GM12801 (cell line): ENCODE measurements around the gene POLN.

Experiments used
- TF ChIP-seq, protein P1 (sequence below): IDR thresholded peaks from one replicate; pipeline ENCODE4 v1.5.1; 2011; ENCODE audit warnings: control low read depth; ENCODE audit not compliant: insufficient read length; ENCODE audit errors: extremely low read depth

POLN gene

DNA sequence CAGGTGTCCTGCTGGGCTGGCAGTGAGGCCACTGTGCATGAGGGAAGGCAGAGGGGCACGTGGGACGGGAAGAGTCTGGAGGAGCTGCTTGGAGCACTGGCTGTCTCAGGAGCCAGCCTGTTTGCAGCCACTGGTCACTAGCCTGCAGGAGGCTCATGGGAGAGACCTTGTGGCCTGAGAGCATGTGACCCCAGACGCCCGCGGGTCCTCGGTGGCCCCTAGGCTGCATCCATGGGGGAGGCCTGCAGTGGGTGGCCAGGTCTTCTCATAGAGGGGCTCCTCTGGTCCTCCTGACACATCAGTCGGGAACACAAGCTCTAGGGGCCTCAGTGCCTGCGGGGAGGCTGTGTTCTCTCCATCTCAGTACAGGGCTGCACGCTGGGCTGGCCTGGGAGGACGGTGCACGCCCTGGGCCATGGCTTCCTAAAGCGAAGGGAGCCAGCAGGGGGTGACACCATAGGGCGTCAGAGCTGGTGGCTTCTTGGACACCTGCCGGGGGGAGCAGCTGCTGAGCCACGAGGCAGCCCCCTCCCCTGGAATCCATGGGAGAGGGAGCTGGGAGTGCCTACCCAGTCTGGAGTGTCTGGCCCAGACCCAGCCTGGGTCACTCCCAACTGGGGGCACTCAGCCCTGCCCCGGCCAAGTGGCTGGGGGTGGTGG, 170.5 kb downstream of the POLN start:
- TF ChIP-seq, protein P1, sequence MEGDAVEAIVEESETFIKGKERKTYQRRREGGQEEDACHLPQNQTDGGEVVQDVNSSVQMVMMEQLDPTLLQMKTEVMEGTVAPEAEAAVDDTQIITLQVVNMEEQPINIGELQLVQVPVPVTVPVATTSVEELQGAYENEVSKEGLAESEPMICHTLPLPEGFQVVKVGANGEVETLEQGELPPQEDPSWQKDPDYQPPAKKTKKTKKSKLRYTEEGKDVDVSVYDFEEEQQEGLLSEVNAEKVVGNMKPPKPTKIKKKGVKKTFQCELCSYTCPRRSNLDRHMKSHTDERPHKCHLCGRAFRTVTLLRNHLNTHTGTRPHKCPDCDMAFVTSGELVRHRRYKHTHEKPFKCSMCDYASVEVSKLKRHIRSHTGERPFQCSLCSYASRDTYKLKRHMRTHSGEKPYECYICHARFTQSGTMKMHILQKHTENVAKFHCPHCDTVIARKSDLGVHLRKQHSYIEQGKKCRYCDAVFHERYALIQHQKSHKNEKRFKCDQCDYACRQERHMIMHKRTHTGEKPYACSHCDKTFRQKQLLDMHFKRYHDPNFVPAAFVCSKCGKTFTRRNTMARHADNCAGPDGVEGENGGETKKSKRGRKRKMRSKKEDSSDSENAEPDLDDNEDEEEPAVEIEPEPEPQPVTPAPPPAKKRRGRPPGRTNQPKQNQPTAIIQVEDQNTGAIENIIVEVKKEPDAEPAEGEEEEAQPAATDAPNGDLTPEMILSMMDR: no peak

DNA sequence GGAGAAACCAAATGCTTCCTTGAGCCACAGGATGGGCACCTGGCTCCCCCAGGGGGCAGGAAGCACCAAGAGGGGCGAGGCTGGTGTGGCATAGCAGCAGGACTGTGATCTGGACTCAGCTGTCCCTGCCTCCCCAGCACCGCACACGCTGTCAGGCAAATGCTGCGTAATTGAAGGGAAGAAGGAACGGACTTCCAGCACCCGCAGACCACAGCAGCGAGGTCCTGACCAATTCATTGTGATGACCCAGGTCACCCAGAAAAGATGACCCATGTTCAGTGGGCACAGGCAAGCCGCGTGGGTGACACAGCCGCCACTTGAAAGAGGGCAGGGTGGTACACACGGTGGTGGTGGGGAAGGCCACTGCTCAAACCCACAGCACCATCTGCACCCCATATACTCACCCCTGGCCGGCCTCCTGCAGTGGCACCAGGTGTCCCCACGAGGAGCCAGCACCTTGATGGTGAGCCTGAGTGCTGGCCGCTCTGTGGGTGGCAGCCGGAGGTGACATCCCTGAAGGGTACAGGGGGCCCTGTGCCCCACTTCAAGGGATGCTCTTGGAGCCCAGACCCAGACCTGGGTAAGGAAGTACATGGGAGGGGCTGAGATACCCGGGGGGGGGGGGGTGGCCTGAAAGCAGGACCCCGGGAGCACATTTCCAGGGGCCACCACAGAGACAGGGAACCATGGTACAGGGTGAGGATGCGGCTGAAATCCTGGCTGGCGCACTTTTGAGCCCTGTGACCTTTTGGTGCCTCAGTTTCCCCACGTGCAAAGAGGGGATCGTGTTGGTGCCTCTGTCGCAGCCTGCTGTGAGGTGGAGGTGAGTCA, 171.3 kb downstream of the POLN start:
- TF ChIP-seq, protein P1: no peak

DNA sequence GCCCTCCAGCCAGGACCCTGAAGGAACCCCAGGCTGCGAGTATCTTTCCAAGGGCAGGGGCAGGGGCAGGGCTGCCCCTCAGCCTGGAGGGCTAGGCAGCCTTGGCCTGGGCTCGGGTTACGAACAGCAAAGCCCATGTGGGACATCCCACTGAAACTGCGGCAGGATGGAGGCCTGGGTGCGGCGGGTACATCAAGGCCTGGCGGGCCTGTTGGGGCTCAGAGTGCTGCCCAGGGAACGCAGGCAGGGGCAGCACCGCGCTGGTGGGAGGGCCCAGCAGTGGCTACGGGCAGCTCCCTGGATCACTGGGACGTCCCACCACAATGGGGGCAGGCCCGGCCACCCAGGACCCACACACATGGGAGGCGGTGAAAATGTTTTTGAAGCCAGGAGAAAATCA, 171.9 kb downstream of the POLN start:
- TF ChIP-seq, protein P1: no peak

DNA sequence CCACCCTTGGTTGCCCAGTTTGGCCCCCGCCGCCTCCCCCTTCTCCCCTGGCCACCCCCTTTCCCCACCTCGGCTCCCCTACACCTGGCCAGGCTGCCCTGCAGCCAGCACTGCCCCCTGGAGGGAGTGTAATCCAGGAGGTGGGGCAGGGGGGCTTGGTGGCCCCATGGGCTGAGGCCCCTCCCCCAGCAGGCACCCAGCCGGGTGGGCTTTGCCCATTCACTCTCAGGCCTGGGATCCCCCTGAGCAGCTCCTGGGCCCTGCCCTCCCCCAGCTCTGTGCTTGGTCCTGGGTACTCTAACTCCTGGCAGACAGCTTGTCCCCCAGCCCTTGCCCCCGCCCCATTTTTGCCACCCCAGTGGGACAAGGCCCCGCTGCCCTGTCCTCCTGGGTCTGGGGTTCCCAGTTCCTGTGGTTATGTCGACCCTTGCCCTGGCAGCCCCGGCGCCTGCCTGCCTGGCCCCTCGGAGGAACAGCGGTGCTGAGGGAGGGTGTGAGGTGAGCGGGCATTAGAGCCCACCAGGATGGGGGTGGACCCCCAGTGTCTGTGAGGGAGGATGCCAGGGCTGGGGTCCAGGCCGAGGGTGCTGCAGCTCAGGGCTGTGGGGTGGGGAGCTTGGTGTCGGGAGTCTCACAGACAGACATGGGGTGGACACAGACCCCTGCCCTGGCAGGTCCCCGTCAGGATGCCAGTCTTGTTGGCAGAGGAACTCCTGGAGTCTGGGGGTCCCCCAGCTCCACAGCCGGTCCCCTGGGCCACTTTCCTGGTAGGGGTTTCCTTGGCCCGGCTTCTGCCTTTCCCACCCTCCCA, 172.6 kb downstream of the POLN start:
- TF ChIP-seq, protein P1: no peak

DNA sequence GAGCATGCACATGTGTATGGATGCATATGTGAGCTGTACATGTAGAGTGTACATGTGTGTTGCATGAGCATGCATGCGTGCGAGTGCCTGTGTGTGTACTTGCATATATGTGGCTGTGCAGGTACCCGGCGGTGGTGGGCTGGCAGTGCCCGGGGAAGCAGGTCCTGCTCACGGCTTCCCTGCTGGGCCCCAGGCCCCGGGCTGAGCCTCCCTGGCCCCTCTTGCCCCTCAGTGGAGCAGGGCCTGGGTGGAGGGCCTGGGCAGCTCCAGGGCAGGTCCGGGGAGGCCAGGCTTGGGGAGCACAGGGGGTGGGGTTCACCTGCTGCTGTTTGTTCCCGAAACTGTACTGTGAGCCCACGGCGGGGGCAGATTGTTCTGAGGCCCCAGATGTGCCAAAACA, 173.4 kb downstream of the POLN start:
- TF ChIP-seq, protein P1: no peak

DNA sequence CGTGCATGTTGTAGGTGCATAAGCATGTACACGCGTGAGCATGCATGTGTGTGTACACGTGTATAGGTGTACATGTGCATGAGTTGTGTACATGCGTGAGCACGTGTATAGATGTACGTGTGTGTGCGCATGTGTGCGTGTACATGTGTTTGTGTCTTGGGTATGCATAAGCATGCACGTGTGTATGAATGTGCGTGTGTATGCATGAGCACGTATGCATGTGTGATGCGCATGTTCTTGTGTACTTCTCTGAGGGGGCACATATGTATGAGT, 173.8 kb downstream of the POLN start:
- TF ChIP-seq, protein P1: no peak

DNA sequence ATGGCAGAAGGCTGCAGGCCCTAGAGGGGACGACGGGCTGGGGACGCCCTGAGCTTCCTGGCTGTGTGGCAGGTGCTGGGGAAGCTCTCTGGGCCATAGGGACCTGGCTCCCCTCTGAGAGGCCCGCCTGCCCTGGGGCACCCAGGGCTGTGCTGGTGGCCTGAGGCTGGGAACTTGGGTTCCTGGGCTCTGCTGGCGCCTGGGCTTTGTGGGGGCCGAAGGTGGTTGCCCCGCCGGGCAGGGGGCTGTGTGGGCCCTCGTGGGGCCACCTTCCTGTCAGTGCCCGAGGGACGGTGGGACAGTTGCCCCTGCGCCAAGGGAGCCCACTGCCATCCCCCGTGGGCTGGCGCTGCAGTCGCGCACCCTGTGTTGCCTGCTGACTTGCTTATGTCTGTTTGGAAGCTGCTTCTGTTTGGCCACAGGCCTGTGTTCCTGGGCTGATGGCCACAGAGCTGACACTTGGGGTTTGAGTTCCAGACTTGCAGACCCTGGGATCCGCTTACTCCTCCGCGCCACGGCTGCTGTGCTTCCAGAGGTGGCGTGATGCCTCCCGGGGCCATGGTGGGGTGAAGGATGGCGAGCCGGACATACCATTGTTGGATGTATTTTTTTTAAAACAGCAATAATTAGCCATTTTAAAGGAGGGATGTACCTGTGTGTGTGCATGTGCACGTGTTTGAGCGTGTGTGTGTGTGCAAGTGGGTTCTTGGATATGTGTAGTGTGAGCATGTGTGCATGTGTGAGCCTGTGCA, 174.3 kb downstream of the POLN start:
- TF ChIP-seq, protein P1: no peak
